Ecto neural progenitor cell (in vitro differentiated cells): ENCODE measurements around the gene CA12.
"Not testable (repeated sequence)": the region's sequence is repeated elsewhere in the genome, so short reads cannot be mapped to it uniquely, and the experiment has no call there.

Experiments
- DNase-seq: peaks from one replicate; pipeline ENCODE4 v3.0.0-alpha.2; 2018; ENCODE audit warnings: low spot score

Gene CA12

DNA sequence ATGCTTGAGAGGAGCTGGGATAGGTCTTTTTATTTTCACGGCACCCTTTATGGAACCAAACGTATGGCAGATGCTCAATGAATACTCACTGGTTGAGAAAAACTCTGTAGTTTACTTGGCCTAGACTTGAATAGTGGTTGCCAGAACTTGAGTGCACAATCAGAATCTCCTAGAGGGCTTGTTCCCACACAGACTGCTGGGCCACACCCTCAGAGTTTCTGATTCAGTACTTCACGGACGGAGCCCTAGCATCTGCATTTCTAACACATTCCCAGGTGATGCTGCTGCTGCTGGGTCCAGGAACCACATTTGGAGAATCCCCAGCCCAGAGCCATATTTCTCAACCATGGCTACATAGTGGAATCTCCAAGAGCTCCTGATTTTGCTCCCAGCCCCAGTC, 24.6 kb downstream of the CA12 start:
- no peak for DNase-seq

DNA sequence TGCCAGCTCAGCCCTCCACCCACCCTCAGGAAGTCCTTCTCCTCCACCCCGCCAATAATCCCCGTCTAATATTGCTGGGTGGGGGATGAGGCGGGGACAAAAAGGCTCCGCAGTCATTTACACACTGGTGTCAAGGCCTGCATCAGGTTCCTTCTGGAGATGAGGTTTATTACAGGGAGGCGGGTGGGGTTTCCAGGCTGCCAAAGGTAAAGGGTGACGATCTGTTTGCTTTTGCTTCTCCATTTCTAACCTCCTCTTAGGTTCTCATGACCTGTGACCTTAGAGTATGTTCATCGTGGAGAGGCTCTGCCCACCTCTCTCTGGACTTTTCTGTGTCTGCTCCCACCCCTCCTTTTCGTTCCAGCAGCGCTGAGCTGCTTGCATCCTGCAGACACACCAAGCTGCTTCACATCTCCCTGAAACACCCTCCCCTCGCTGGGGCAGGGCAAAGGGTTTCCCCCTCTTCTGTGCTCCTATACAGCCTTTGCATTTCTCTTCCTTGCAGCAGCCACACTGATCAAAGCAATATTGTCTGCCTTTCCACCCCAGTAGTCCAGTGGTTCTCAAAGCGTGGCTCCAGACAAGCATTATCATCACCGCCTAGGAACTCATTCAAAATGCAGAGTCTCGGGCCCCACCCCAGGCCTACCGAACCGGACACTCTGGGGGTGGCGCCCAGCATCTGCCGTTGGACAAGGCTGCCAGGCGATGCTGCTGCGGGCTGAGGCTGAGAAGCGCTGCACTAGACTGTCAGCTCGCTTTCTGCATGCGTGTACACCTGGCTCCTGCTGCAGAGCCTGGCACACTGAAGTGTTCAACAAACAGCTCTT, 26.6 kb downstream of the CA12 start:
- no peak for DNase-seq

DNA sequence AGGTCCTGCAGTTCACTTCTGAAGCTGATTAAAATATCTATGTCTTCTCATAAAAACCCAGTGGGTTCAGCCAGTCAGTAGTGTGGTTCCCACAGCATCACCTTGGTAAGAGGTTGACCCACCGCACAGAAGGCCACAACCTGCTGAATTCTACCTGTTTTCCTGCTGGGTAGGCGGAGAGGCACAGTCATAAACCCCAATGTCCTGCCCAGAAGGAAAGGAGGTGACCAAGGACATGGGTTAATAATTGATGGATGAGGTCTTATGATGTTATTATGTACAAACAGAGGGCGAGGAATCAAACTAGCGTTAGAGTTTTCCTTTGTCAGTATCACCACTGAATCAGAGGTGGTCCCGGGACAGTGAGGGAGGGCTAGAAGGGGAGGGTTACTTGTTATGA, 27.8 kb downstream of the CA12 start:
- DNase-seq, result no peak

DNA sequence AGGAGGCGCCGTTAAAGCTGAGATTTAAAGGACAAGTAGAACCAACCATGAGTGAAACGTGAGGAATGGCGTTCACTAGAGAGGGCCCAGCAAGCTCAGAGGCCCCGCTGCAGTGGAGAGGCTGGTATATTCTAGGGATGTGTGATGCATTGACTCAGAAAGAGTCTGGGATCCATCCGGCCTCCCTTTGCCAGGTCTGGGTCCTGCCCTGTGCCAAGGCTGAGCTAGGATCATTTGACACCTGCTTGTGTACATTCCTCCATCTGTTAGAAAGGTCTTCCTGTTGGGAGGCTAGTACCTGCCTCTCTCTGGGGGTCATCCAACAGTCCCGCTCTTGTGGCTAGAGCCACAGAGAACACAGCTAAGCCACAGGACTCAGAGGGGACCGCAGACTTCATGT, 28.4 kb downstream of the CA12 start:
- DNase-seq, result no peak

DNA sequence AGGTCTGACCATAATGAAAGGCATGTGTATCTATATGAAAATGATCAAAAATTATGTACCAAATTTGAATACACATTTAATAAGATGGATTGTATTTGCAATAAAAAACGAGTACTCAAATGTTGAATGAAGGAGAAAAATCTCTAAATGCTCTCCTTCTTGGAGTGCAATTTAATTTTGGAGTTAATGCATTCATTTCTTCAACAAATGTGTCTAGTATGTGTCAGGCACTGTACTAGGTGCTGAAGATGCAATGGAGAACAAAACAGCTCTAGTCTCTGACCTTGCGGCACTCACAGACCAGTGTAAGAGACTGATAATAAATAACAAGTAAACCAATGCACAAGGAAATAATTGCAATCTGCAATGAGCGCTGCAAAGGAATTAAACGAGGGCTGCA, 28.8 kb downstream of the CA12 start:
- DNase-seq, result no peak

DNA sequence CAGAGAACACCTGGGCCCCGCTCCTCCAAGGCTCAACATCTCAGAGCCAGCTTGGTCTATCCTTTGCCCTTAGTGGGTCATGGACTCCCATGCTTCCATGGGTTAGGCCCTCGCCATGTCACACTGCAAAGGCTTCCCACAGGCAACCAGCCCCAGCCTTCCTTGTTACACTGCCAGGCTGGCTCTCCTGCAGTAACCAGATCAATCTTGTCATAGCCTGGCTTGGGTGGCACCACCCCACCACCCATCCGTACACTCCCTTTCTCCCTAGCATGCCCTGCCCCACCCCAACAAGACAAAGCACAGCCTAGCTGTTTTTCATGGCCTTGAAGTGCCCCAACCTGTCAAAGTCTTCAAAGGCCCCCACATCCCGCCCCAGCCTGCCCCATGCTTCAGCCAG, 30.5 kb downstream of the CA12 start:
- DNase-seq, result no peak

DNA sequence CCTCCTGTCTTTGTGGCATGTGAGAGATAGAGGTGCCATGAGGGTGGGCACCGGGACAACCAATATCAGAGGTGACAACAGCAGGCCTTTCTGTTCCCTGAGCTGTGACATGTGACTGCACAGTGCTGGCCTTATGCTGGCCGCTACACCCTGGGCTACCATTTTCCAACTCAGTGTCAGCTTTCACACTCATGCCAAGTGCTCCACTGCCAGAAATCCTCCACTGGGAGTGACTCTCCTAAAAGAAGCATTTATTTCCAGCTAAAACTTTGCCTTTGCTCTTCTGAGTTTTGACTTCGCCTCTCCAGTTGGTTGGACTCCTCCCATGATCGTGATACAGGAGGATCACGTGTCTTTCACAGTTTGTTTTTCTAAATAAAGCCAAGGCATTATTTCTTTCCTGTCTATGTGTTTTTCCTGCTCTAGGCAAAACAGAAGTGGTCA, 31.4 kb downstream of the CA12 start:
- no peak for DNase-seq

DNA sequence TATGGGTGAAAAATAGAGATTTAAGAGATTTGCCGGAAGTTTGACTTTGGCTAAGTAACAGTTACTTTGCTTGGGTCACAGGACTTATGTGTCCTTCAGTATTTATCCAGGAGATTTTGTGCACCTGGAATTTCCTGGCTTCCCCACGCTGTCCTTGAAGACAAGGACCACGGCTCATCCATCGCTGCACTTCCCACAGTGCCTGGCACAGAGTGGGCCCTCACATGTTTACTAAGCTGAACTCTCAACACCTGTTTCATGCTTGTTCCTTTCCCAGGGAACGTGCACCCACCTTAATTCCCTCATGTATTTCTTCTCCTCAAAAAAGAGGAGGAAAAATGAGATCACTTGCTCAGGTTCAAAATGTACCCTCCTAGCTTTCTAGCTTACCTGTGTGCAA, 32.0 kb downstream of the CA12 start:
- no peak for DNase-seq

DNA sequence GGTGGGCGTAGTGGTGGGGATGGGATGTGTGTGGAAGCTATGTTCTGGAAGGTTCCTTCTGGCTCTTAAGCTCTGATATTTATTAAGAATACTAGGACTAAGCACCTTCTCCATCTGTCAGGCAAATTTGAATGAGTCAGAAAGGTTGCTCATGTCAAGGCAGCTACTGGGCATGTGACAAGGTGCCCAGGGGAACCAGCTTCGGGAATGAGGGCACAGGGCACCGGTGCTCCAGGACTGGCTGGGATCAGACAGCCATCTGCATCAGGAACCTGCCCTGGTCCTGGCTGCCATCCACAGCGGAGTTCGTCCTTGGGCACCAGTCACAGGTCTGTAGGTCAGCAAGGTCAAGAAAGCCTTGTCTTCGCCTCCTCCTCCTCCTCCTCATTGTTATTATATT, 32.5 kb downstream of the CA12 start:
- no peak for DNase-seq

DNA sequence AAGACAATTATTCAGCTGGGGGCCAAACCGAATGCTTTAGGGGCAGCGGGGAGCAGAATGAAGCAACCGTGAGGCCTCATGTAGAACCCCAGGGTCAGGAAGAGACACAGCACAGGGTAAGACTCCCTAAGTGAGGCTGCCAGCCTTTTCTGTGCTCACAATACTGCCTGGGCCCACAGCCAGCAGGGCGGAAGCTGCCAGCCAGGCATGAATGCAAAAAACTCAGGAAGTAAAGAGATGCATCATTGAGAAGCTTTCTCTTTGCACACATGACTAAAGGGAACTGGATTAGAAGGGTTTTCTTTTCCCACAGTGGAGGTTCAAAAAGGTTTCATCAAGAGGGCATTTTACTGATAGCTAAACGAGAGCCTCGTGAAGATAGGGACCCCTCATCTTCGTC, 33.3 kb downstream of the CA12 start:
- no peak for DNase-seq

DNA sequence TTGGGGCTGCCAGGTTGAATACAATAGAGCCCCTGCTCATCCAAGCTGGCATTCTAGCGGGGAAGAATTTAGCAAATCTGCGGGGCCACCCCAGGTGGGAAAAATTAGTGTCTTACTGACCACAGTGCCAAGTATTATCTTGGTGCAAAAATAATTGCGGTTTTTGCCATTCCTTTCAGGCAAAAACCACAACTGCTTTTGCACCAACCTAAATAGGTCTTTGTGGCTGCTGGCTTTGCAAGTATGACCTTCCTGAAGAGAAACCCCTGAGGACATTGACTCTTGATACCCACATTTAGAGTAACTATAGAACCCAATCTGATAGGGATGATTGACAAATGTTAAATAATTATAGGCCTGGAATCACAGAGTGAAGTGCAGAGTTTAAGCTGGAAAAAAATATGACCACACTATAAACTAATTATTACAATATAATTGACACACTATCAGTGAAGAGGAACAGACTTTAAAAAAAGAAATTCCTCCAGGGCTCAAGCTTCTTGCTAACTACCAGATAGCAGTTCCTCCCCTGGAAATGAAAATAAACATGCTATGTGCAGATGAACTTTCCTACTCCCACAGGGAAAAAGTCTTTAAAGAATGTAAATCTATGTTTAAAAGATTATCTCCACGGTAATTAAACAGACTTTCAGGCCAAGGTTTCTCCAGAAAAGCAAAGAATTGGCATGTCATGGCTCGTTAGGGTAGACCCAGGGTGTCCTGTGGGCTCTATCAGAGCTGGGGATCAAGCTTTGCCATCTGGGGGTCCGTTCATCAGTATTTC, 34.4 kb downstream of the CA12 start:
- no peak for DNase-seq

DNA sequence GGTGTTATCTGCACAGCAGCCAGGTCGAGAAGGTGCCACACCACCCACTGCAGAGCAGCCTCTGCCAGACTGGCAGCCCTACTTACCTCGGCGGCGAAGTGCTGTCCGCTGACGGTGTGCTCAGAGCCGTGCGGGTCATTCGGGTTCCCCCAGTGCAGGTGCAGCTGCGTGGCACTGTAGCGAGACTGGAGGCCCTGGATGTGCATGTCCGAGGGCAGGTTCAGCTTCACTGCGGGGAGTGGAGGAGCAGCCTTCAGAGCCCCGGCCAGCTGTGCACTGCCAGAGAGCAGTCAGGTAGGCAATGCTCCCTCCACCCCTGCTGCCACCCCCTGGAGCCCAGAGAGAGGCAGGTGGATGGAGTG, 36.3 kb downstream of the CA12 start:
- DNase-seq, result no peak

DNA sequence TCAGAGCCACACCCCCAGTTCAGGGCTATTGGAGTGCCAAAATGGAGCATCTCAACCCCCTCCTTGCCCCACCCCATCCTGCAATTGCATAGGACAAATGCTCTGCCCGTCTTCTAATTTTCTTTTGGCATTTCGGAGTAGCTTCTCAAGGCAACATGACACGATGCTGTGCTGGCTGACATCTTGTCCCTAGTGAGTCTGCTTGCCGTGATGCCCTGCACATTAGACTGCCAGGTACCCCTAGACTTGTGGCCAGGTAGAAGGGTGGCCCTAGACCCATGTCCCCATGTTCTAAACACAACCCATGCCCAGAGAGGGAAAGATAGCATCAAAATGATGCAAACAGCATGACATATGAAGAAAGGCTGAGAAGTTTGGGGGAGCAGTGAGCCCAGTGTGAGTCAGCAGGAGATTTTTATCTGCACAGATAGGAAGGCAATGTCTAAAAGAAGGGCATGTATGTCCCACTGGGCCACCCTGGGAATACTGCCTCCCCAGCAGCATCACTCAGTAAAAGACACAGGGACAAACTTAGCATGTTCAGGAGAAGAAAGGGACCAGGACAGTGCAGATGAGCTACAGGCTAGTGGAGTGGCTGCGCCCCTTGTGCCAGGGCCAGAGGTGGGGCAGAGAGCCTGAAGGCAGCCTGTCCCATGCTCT, 36.8 kb downstream of the CA12 start:
- no peak for DNase-seq

DNA sequence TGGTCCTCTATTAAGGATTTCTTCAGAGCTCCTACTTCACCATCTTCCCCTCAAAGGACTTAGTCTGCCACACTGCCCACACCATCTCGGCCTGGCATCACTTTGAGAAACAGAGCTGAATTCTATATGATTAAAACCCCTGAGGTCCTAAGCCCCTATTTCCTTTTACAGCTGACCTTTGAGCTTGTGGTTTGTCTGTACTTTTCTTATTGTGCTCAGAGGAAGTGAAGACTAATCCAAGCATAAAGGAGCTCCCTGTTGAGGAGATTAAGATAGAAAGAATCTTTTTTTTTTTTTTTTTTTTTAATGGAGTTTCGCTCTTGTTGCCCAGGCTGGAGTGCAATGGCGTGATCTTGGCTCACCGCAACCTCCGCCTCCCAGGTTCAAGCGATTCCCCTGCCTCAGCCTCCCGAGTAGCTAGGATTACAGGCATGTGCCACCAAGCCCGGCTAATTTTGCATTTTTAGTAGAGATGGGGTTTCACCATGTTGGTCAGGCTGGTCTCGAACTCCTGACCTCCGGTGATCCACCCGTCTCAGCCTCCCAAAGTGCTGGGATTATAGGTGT, 38.6 kb downstream of the CA12 start:
- not testable (repeated sequence) for DNase-seq

DNA sequence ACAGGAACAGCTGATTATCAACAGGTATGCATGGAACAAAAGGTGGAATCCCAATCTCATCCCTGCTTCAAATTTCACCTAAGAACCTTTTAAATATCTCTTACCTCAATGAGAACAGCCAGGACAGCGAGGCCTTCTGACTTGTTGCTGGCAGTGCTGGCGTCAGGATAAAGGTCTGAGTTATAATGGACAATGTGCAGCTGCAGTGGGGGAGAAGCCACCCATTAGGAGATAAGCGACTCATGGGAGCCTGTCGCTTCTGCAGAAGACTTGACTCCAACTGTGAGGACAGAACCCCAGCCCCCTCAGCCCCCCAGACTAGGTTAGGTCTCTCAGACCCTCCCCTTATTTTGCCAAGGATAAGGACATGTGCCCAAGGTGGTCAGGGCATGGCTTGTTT, 39.7 kb downstream of the CA12 start:
- no peak for DNase-seq

DNA sequence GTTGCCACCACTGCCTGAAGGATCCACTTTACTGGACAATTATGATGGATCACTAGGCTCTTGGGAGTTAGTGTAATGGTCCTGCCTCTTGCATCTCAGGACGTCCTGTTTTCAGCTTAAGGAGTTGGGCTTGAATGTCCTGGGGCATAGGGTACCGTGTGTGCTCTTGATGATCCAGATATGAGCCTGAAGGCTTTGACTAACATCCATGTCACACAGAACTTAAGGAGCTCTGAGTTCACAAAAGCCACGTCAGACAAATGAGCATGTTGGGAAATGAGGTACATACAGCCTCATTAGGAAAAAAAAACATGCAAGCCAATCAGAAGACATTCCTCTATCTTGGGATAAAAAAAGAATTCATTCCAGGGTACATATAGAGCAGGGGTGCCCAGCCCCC, 40.8 kb downstream of the CA12 start:
- DNase-seq, result no peak

DNA sequence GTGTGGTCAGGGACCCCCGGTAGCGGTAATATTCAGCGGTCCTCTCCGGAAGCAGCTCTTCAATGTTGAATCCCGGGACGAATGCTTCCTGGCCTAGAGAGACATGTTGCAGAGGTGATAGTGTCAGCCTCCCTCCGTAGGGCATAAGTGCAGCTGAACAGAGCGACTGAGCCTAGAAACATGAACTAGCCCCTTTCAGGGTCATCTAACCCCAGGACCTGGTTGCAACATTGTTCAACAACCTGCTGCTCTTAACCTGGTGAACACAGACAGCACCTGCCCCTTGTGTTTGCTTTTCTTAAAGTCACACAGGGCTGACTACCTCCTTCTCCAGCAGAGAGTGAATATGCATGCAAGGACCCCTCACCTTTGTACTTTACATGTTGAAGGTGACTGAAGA, 41.3 kb downstream of the CA12 start:
- no peak for DNase-seq

DNA sequence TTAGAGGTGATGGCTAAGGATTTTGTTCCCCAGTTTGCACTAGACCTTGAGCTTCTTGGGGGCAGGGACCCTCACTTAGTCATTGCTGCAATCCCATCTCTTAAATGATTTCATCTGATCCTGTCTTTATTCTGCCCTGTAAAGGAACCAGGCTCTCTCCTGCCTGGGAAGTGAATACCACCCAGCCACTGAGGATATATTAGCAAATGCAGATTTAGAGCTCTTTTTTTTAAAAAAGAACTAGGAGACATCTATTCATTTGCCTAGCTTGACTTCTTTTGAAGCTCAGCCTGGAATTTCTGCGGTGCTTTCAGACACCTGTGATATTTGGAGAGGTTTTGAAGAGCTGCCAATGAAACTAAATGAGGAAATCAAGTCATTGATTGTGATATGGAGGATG, 41.8 kb downstream of the CA12 start:
- no peak for DNase-seq

DNA sequence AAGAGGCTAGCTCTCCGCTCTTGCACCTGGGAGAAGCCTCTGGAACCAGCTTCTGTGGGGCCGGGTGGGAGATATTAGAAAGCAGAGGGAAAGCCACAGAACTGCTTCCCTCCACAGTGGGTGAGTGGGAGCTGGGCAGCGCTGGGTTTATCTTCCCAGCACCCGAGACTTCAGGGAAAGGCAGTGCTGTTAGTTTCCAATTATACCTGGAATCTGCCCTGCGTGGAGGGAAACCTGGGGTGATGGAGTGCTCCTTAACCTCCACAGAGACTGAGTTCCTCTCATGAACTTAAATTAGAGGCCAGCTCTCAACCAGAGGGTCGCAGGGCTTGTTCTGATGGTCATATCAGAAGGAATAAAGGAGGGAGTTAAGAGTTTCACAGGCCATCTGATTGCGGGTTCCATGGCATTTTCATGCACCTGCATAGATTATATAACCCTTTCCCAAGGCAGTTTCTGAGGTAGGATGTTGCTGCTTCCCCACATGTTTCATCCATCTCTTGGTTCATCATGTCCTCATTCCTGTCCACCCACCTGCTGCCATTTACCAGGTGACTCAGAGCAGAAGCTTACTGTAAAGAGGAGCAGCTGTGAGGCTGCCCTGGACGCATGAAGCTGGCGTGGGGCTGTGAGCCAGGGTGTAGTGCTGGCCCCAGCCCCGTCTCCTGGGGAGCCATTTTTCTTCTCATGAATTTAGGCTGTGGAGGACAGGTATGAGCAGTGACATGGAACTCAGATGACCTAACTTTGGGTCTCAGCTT, 42.5 kb downstream of the CA12 start:
- DNase-seq, result no peak

DNA sequence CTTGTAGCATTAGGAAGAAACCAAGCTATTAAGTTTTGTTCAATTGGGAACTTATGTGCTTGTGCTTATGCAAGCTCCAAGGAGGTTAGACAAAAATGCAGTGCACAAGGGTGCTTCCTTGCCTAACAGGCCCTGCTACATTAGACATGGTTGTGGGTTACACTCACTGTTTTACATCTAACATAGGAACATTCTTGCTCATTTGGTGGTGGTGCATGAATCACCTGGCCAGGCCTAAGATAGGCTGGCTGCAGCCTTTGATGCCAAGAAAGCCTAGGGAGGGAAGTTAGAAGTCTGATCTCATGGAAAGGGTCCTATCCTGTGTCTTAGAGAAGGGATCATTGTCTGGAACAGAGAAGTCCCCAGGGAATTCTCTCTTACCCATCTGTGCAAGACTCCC, 43.5 kb downstream of the CA12 start:
- DNase-seq, result no peak

DNA sequence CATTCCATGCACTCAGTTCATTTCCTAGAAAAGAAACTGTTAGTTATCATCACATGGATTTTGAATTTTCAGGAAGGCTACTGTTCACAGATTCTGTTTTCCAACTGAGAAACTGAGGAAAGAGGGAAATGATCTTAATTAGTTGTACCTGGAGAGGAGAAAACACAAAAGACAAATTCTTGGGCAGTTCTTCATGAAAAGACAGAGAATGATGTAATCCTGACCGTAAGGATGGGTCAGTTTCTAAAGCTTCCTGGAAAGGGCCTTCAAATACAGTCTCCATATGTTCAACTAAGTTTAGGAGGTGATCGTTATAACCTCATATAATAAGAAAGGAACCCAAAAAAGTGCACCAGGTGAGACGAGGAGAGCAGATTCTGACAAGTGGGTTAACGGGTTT, 44.6 kb downstream of the CA12 start:
- DNase-seq, result no peak
